ENCODE measurements around the gene GLRA2.

GLRA2 gene

GRCh38 chrX:14712096-14712495 lies 182.8 kb downstream of the GLRA2 start:
- no peak for DNase-seq

DNA sequence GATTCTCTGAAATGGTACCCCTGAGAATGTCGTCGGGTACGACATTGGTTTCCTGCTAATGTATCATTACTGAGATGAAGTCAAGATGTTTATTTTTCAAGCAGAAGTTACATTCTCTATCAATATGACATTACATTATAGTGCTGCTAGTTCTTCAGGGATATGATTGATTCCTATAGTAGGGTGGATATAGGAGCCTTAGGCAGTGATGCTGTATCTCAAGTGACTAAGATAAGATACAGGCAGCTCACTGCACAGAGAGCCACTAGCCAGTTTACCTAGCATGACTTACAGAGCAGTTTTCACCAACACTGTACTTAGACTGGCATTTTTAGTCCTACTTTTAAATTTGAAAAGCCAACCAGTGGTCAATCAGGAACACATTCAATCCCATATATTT lies 188.6 kb downstream of the GLRA2 start:
- no peak for DNase-seq

DNA sequence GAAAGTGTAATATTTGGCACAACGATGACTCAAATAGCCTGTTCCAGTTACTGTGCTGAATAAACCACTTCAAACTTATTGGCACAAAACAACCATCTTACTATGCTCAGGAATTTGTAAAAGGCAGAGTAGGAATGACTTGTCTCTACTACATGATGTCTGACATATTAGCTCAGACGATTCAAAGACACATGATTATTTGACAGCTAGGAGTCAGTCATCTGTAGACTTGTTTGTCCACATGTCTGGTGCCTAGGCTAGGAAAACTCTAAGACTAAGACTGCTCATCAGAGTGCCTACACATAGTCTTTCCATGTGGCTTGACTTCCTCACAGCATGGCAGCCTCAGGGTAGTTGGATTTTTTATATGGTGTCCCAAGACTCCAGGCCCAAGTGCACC lies 189.1 kb downstream of the GLRA2 start:
- DNase-seq, result no peak

DNA sequence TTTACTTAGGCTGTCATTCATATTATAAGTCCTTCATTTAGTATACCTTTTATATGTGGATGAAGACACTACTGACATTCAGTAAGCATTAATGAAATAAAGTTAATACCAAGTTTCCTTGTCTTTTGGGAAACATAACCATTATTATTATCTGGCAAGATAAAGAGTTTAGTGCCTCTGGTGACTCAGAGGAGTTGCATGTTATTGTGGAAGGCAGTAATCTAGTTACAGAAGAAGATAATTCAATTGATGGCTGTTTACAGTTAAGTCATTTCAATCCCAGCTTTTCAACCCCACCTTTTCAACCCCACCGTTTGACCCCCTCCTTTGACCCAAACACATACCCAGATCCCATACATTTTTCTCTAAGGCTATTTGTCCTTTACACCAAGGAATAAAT lies 199.7 kb downstream of the GLRA2 start:
- DNase-seq, result no peak

GRCh38 chrX:14738643-14739042 lies 209.3 kb downstream of the GLRA2 start:
- no peak for DNase-seq

GRCh38 chrX:14753441-14753840 lies 224.1 kb downstream of the GLRA2 start:
- no peak for DNase-seq

- DNase-seq, result no peak
Observed at GRCh38 chrX:14758029-14758491, 228.7 kb downstream of the GLRA2 start.

- DNase-seq, result no peak
Observed at GRCh38 chrX:14775416-14775815, 246.1 kb downstream of the GLRA2 start.

GRCh38 chrX:14776901-14777300 lies 247.6 kb downstream of the GLRA2 start:
- DNase-seq, result no peak

- no peak for DNase-seq
Observed at GRCh38 chrX:14777525-14777924, 248.2 kb downstream of the GLRA2 start.

- no peak for DNase-seq
Observed at GRCh38 chrX:14779580-14779979, 250.2 kb downstream of the GLRA2 start.

Data from right forelimb (tissue), 1 donor.